Tibial nerve (tissue), 4 donors: ENCODE data around the gene IRF1. TPM values are rescaled to one million over a fixed set of nuclear protein-coding genes. Genes with fewer than 3 reads are reported as not detected.

Source experiments
- DNase-seq, 2 donors: peaks; one replicate each; pipeline ENCODE4 v3.0.0-alpha.2; 2019; ENCODE audit warnings: low spot score in 2 of 2
- H3K27ac ChIP-seq, 4 donors: fragments of 200-600 bp; sonication (generic) in 3 of 4; one replicate each; pipeline ENCODE4 v1.5.1; 2017 to 2019; ENCODE audit warnings: mild to moderate bottlenecking in 1 of 4
- H3K27me3 ChIP-seq, 2 donors: fragments of 200-600 bp; sonication (generic) in 1 of 2; one replicate each; pipeline versions ENCODE4 v1.5.1 to v1.6.0; 2017 to 2019
- H3K36me3 ChIP-seq, 3 donors: fragments of 200-600 bp; sonication (generic); one replicate each; pipeline ENCODE4 v1.5.1; 2018 to 2019
- H3K4me1 ChIP-seq, 4 donors: fragments of 200-600 bp; sonication (generic) in 3 of 4; one replicate each; pipeline ENCODE4 v1.5.1; 2017 to 2019
- H3K4me3 ChIP-seq, 4 donors: fragments of 200-600 bp; sonication (generic) in 3 of 4; one replicate each; pipeline ENCODE4 v1.5.1; 2017 to 2019; ENCODE audit warnings: mild to moderate bottlenecking in 1 of 4, moderate library complexity in 1 of 4
- H3K9me3 ChIP-seq, 4 donors: fragments of 200-600 bp; sonication (generic) in 3 of 4; one replicate each; pipeline ENCODE4 v1.5.1; 2017 to 2019
- EP300 ChIP-seq, 2 donors: sonication (generic); formaldehyde crosslinking; IDR thresholded peaks; one replicate each; pipeline ENCODE4 v1.6.1; 2017; ENCODE audit warnings: antibody characterized with exemption in 2 of 2, mild to moderate bottlenecking in 1 of 2
- POLR2A ChIP-seq, 2 donors: fragments of 450-650 bp; IDR thresholded peaks; one replicate each; pipeline ENCODE4 v1.6.1; 2017; ENCODE audit warnings: antibody characterized with exemption in 2 of 2, mild to moderate bottlenecking in 2 of 2, moderate library complexity in 2 of 2
- WGBS, 2 donors: methylation state at CpG; one replicate each; pipeline ENCODE4 v1.1.5; 2018; 5-methylcytosine and 5-hydroxymethylcytosine counted together
- total RNA-seq, 4 donors: library from RNA; depleted of rRNA; stranded (reverse); fragments of >200 nt; gene quantifications; one replicate each; pipeline ENCODE4 v1.1.0, GENCODE V29; 2016
- TF ChIP-seq, protein P1 (sequence below), 5 experiments: fragments of 200-600 bp in 3 of 5; fragments of 450-650 bp in 2 of 5; sonication (generic) in 3 of 5; IDR thresholded peaks; one replicate each; pipeline ENCODE4 v1.5.1; 2016 to 2019; ENCODE audit warnings: antibody characterized with exemption in 5 of 5, mild to moderate bottlenecking in 3 of 5, moderate library complexity in 2 of 5

The IRF1 gene
- total RNA-seq, 4 donors from 2014 or later: 15.1 to 36.9 (median 28.4) TPM

- no peaks in the 10 kb centered on the region for H3K9me3 ChIP-seq
- peak overlapping the region; percentile 87 to 95 (median 90) for H3K27ac ChIP-seq
- 3 to 10% methylated on average over 20 to 57 of the region's 62 CpGs for WGBS, 2 donors
- TF ChIP-seq POLR2A (IDR thresholded peaks at IDR 0.05): peak in 1 of 2 donors; percentile 27
- TF ChIP-seq, protein P1, sequence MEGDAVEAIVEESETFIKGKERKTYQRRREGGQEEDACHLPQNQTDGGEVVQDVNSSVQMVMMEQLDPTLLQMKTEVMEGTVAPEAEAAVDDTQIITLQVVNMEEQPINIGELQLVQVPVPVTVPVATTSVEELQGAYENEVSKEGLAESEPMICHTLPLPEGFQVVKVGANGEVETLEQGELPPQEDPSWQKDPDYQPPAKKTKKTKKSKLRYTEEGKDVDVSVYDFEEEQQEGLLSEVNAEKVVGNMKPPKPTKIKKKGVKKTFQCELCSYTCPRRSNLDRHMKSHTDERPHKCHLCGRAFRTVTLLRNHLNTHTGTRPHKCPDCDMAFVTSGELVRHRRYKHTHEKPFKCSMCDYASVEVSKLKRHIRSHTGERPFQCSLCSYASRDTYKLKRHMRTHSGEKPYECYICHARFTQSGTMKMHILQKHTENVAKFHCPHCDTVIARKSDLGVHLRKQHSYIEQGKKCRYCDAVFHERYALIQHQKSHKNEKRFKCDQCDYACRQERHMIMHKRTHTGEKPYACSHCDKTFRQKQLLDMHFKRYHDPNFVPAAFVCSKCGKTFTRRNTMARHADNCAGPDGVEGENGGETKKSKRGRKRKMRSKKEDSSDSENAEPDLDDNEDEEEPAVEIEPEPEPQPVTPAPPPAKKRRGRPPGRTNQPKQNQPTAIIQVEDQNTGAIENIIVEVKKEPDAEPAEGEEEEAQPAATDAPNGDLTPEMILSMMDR (IDR thresholded peaks at IDR 0.05): peak in 1 of 5 experiments; percentile 11
- TF ChIP-seq EP300 (IDR thresholded peaks at IDR 0.05): peak; percentile 20 to 66
- peak; percentile 78 for DNase-seq
- H3K27me3 ChIP-seq: no peaks in the 10 kb centered on the region
- H3K4me1 ChIP-seq: peaks cover 0 to 59% (median 31%) of the 10 kb centered on the region in 4 donors
- H3K36me3 ChIP-seq: no peaks in the 10 kb centered on the region
- peak overlapping the region; percentile 46 to 74 (median 62) for H3K4me3 ChIP-seq
Measured at GRCh38 chr5:132496631-132497487, 6.3 kb upstream of the IRF1 start.

GRCh38 chr5:132496191-132496630 is 5.6 kb upstream of the IRF1 start:
- H3K4me1 ChIP-seq: peaks cover 0 to 59% (median 37%) of the 10 kb centered on the region in 4 donors
- peak; percentile 72 to 74 for DNase-seq
- 0 to 2% methylated on average over 8 to 14 of the region's 18 CpGs for WGBS, 2 donors

DNA sequence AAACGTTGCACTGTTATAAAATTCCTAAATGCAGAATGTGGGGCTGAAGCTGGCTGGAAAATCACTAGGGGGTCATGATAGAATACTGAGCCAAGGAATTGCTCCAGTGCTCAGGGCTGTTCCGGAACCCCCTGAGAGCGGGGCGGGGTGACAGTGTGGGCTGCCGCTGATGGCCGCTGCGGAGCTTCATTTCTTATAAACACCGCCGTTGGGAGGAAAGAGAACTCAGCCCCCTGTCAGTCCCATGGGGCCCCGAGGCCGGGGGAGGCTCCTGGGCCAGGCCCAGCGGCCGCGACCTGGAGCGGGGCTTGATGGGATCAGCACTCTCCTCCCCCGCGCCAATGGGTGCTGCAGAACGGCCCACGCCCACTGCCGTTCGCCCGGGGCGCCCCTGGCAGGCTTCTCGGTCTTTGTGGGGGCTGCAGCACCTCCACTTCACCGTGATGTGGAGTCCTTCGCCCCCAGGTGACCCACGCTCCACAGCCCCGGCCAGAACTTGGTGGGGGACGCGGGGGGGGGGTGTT is 5.2 kb upstream of the IRF1 start:
- DNase-seq: peak; percentile 66 to 78
- peak in 1 of 2 donors; percentile 31 for TF ChIP-seq POLR2A (IDR thresholded peaks at IDR 0.05)
- TF ChIP-seq, protein P1 (IDR thresholded peaks at IDR 0.05): peak in 2 of 5 experiments; percentile 4 to 28
- TF ChIP-seq EP300 (IDR thresholded peaks at IDR 0.05): peak; percentile 27 to 79
- H3K36me3 ChIP-seq: no peaks in the 10 kb centered on the region
- H3K27ac ChIP-seq: peak overlapping the region; percentile 87 to 95 (median 90)
- peaks cover 0 to 57% (median 36%) of the 10 kb centered on the region in 4 donors for H3K4me1 ChIP-seq
- no peaks in the 10 kb centered on the region for H3K27me3 ChIP-seq
- WGBS, 2 donors: 0 to 1% methylated on average over 16 to 30 of the region's 30 CpGs
- peak overlapping the region; percentile 46 to 74 (median 62) for H3K4me3 ChIP-seq
- H3K9me3 ChIP-seq: no peaks in the 10 kb centered on the region

More at GRCh38 chr5:132496191-132496630, 5.6 kb upstream of the IRF1 start:
- peak overlapping the region; percentile 87 to 95 (median 90) for H3K27ac ChIP-seq
- no peaks in the 10 kb centered on the region for H3K9me3 ChIP-seq
- TF ChIP-seq, protein P1 (IDR thresholded peaks at IDR 0.05): no peak
- no peak for TF ChIP-seq POLR2A (IDR thresholded peaks at IDR 0.05)
- H3K27me3 ChIP-seq: no peaks in the 10 kb centered on the region
- no peaks in the 10 kb centered on the region for H3K36me3 ChIP-seq
- H3K4me3 ChIP-seq: peak overlapping the region; percentile 46 to 74 (median 62)

DNA sequence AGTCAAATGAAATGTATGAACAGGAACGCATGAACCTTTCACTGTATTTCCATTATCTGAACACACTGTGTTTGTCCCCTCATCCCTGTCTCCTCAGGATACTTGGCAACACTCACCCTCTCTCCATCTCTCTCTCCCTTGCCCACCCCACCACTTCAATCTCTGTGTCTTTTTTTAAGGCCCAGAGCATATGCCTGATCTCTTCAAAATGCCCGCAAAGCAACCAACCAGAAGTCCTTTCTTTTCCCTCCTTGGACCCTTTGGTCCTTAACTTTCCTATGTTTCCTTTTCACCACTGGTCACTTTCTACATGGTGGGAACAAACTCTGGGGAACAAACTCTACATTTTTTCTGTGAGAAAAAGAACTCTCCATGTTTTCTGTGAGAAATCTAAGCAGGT is 3.2 kb upstream of the IRF1 start:
- WGBS, 2 donors: 94 to 95% methylated on average over 2 of the region's 2 CpGs
- peak in 1 of 2 donors; percentile 4 for DNase-seq

More for the DNA sequence above, 3.2 kb upstream of the IRF1 start:
- Histone ChIP-seq H3K27me3 (no peaks in the 10 kb centered on the region), H3K36me3 (no peaks in the 10 kb centered on the region), H3K9me3 (no peaks in the 10 kb centered on the region), H3K4me1 (peaks cover 0 to 67% (median 44%) of the 10 kb centered on the region in 4 donors), H3K4me3 (no peak overlapping the region), H3K27ac (peak overlapping the region in 3 of 4 donors; percentile 89 to 95 (median 91))
- TF ChIP-seq, protein P1 (IDR thresholded peaks at IDR 0.05): no peak
- TF ChIP-seq EP300 (IDR thresholded peaks at IDR 0.05) (no peak), POLR2A (IDR thresholded peaks at IDR 0.05) (no peak)
